Loucy (cell line): ENCODE results near the gene SPRYD7.

ENCODE experiments used
- CTCF ChIP-seq: fragments of 200-600 bp; sonication (generic); conservative IDR thresholded peaks from 2 replicates; pipeline ENCODE4 v1.5.1; 2014; ENCODE audit warnings: mild to moderate bottlenecking, antibody characterized with exemption, low read length
- EZH2phosphoT487 ChIP-seq: fragments of 200-600 bp; IDR thresholded peaks from 2 replicates; pipeline ENCODE4 v1.6.1; 2018; ENCODE audit warnings: antibody characterized with exemption, mild to moderate bottlenecking, moderate library complexity, borderline replicate concordance

- no peak for TF ChIP-seq EZH2phosphoT487
- TF ChIP-seq CTCF, result peak; percentile 82
Measured at GRCh38 chr13:49936075-49936967, at the start of gene SPRYD7.
